H9 (cell line): ENCODE measurements around the gene AASS. TPM values are rescaled to one million over a fixed set of nuclear protein-coding genes. Genes with fewer than 3 reads are reported as not detected.

Experiments used
- DNase-seq: peaks from one replicate; pipeline ENCODE4 v3.0.0-alpha.2; 2017
- H2AFZ ChIP-seq: one replicate; pipeline ENCODE4 v1.6.1; 2013; ENCODE audit warnings: mild to moderate bottlenecking, low read length, control low read depth, moderate library complexity
- H2AK5ac ChIP-seq: 2 replicates; pipeline ENCODE4 v1.6.1; 2013; ENCODE audit warnings: low read length, control low read depth, mixed read lengths; ENCODE audit not compliant: insufficient read length
- H2BK120ac ChIP-seq: one replicate; pipeline ENCODE4 v1.6.1; 2013; ENCODE audit warnings: low read depth, mild to moderate bottlenecking, low read length, control low read depth, inconsistent platforms; ENCODE audit not compliant: poor library complexity, severe bottlenecking
- H2BK12ac ChIP-seq: 2 replicates; pipeline ENCODE4 v1.6.1; 2013; ENCODE audit warnings: low read length, control low read depth, mixed read lengths, low read depth; ENCODE audit not compliant: insufficient read length
- H2BK15ac ChIP-seq: 2 replicates; pipeline ENCODE4 v1.6.1; 2013; ENCODE audit warnings: low read depth, low read length, control low read depth
- H2BK20ac ChIP-seq: one replicate; pipeline ENCODE4 v1.6.1; 2013; ENCODE audit warnings: low read depth, mild to moderate bottlenecking, low read length, control low read depth, inconsistent platforms; ENCODE audit not compliant: poor library complexity, severe bottlenecking
- H2BK5ac ChIP-seq: 2 replicates; pipeline ENCODE4 v1.6.1; 2013; ENCODE audit warnings: low read length, control low read depth, mixed read lengths; ENCODE audit not compliant: insufficient read length
- H3K14ac ChIP-seq: 2 replicates; pipeline ENCODE4 v1.6.1; 2013; ENCODE audit warnings: low read length, control low read depth; ENCODE audit not compliant: insufficient read depth
- H3K18ac ChIP-seq: 2 replicates; pipeline ENCODE4 v1.6.1; 2013; ENCODE audit warnings: low read depth, mild to moderate bottlenecking, mixed read lengths, low read length, control low read depth; ENCODE audit not compliant: insufficient read length
- H3K23ac ChIP-seq: 2 replicates; pipeline ENCODE4 v1.6.1; 2013; ENCODE audit warnings: low read length, control low read depth, mixed read lengths, low read depth; ENCODE audit not compliant: insufficient read length
- H3K23me2 ChIP-seq: 2 replicates; pipeline ENCODE4 v1.6.1; 2013; ENCODE audit warnings: low read depth, mild to moderate bottlenecking, mixed read lengths, low read length, control low read depth; ENCODE audit not compliant: insufficient read length, poor library complexity, severe bottlenecking
- H3K27ac ChIP-seq: 2 replicates; pipeline ENCODE4 v1.5.1; 2013; ENCODE audit warnings: low read length, control low read depth, mixed read lengths, low read depth; ENCODE audit not compliant: insufficient read length
- H3K27me3 ChIP-seq: 2 replicates; pipeline ENCODE4 v1.6.1; 2013; ENCODE audit warnings: low read length, control low read depth, inconsistent platforms; ENCODE audit not compliant: insufficient read depth
- H3K4ac ChIP-seq: 2 replicates; pipeline ENCODE4 v1.6.1; 2013; ENCODE audit warnings: low read depth, mild to moderate bottlenecking, control low read depth, inconsistent platforms, low read length, moderate library complexity
- H3K4me1 ChIP-seq: 2 replicates; pipeline ENCODE4 v1.6.1; 2013; ENCODE audit warnings: low read length, control low read depth, inconsistent platforms; ENCODE audit not compliant: insufficient read depth
- H3K4me2 ChIP-seq: 2 replicates; pipeline ENCODE4 v1.6.1; 2013; ENCODE audit warnings: low read length, control low read depth, mixed read lengths; ENCODE audit not compliant: insufficient read length, insufficient read depth
- H3K56ac ChIP-seq: 2 replicates; pipeline ENCODE4 v1.6.1; 2013; ENCODE audit warnings: low read depth, mild to moderate bottlenecking, mixed read lengths, low read length, control low read depth; ENCODE audit not compliant: insufficient read length
- H3K79me1 ChIP-seq: 2 replicates; pipeline ENCODE4 v1.6.1; 2013; ENCODE audit warnings: low read depth, mild to moderate bottlenecking, moderate library complexity, low read length, control low read depth, inconsistent platforms; ENCODE audit not compliant: insufficient read depth, poor library complexity, severe bottlenecking
- H3K79me2 ChIP-seq: 2 replicates; pipeline ENCODE4 v1.6.1; 2013; ENCODE audit warnings: low read length, control low read depth, inconsistent platforms; ENCODE audit not compliant: insufficient read depth
- H3K9ac ChIP-seq: 2 replicates; pipeline ENCODE4 v1.6.1; 2013; ENCODE audit warnings: low read length, control low read depth, mixed read lengths; ENCODE audit not compliant: insufficient read length; ENCODE audit errors: extremely low read depth
- H3K9me3 ChIP-seq: one replicate; pipeline ENCODE4 v1.6.1; 2013; ENCODE audit warnings: low read depth, low read length, inconsistent platforms; ENCODE audit not compliant: control insufficient read depth
- H3T11ph ChIP-seq: one replicate; pipeline ENCODE4 v1.6.1; 2013; ENCODE audit warnings: mild to moderate bottlenecking, low read length, control low read depth, inconsistent platforms
- H4K20me1 ChIP-seq: one replicate; pipeline ENCODE4 v1.6.1; 2013; ENCODE audit not compliant: control insufficient read depth, insufficient read length, insufficient read depth
- H4K5ac ChIP-seq: 2 replicates; pipeline ENCODE4 v1.6.1; 2013; ENCODE audit warnings: low read depth, mild to moderate bottlenecking, mixed read lengths, low read length, control low read depth; ENCODE audit not compliant: insufficient read length
- H4K8ac ChIP-seq: replicated peaks from 2 replicates; pipeline ENCODE4 v1.6.1; 2013; ENCODE audit warnings: low read length, control low read depth, mixed read lengths, low read depth; ENCODE audit not compliant: insufficient read length
- H4K91ac ChIP-seq: 2 replicates; pipeline ENCODE4 v1.6.1; 2013; ENCODE audit warnings: low read depth, mild to moderate bottlenecking, moderate library complexity, mixed read lengths, low read length, control low read depth; ENCODE audit not compliant: insufficient read length
- H3K27ac Mint-ChIP-seq, 3 experiments: 2 replicates in 2 of 3; 3 replicates in 1 of 3; pipeline ENCODE4 v1.8.0; 2020 to 2021; ENCODE audit warnings: mixed read lengths in 3 of 3, mild to moderate bottlenecking in 1 of 3, moderate library complexity in 1 of 3
- H3K27me3 Mint-ChIP-seq: 2 replicates; pipeline ENCODE4 v1.8.0; 2021; ENCODE audit warnings: low read depth, mild to moderate bottlenecking, moderate library complexity, mixed read lengths
- H3K36me3 Mint-ChIP-seq, 3 experiments: 2 replicates in 2 of 3; 3 replicates in 1 of 3; pipeline ENCODE4 v1.8.0; 2020 to 2021; ENCODE audit warnings: low read depth in 3 of 3, mixed read lengths in 3 of 3; ENCODE audit not compliant: insufficient read depth in 1 of 3
- H3K4me1 Mint-ChIP-seq, 2 experiments: 2 replicates each; pipeline ENCODE4 v1.8.0; 2020; ENCODE audit warnings: mixed read lengths in 2 of 2
- H3K4me3 Mint-ChIP-seq, 2 experiments: 2 replicates in 1 of 2; 3 replicates in 1 of 2; pipeline ENCODE4 v1.8.0; 2020 to 2021; ENCODE audit warnings: mild to moderate bottlenecking in 2 of 2, mixed read lengths in 2 of 2, moderate library complexity in 1 of 2
- H3K9me3 Mint-ChIP-seq, 2 experiments: 2 replicates in 1 of 2; 3 replicates in 1 of 2; pipeline ENCODE4 v1.8.0; 2020; ENCODE audit warnings: mild to moderate bottlenecking in 2 of 2, mixed read lengths in 2 of 2, moderate library complexity in 1 of 2
- WGBS: extraction: QIAGEN DNeasy Blood & Tissue Kit; methylation state at CpG from one replicate; pipeline ENCODE4 v1.1.7; 2013; ENCODE audit warnings: missing lambda C conversion rate, low lambda C conversion rate, mixed read lengths; ENCODE audit not compliant: insufficient read length; ENCODE audit errors: extremely low coverage; 5-methylcytosine and 5-hydroxymethylcytosine counted together
- total RNA-seq: library from RNA; stranded (reverse); gene quantifications from 2 replicates; pipeline ENCODE4 v1.2.1, GENCODE V29; 2021
- TF ChIP-seq, protein P1 (sequence below): fragments of 200-600 bp; sonication (generic); conservative IDR thresholded peaks from 3 replicates; pipeline ENCODE4 v1.8.0; 2021; ENCODE audit warnings: antibody characterized with exemption, mild to moderate bottlenecking

The AASS gene
- total RNA-seq, 1 experiment from 2014 or later = 398 TPM

DNA sequence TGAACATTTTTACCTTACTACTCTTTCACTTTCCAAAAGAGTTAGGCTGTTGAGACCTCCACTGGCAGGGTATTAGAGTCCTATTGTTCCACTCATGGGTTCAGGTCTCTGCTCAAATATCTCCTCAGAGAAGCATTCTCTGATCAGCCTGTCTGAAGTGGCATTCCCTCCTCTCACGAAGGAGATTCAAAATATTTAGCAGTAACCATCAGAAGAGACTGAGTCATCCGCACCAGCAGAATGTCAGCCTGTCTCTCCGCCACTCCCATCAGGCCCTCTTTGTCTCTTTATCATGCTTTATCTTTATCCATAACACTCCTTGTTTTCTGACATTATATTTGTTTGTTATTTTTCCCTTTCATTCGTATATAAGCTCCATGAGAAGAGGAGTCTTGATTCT lies 79.1 kb downstream of the AASS start:
- Histone ChIP-seq H3K79me2 (no peaks in the 10 kb centered on the region), H3K9me3 (no peaks in the 10 kb centered on the region), H2AFZ (no peak overlapping the region), H3K27me3 (no peaks in the 10 kb centered on the region), H4K5ac (no peak overlapping the region), H3K14ac (no peak overlapping the region), H4K20me1 (no peaks in the 10 kb centered on the region), H3K4ac (no peak overlapping the region), H3K23me2 (no peaks in the 10 kb centered on the region), H3K18ac (no peak overlapping the region), H3K4me2 (no peak overlapping the region), H3K27ac (no peak overlapping the region), H3K79me1 (no peaks in the 10 kb centered on the region), H3K56ac (no peak overlapping the region), H3T11ph (no peak overlapping the region), H2AK5ac (no peak overlapping the region), H2BK120ac (no peak overlapping the region), H2BK20ac (no peak overlapping the region), H4K8ac (no peak overlapping the region), H4K91ac (no peak overlapping the region), H2BK12ac (no peak overlapping the region), H3K23ac (no peak overlapping the region), H3K9ac (no peak overlapping the region), H3K4me1 (no peaks in the 10 kb centered on the region), H2BK5ac (no peak overlapping the region), H2BK15ac (no peak overlapping the region)
- WGBS = no CpG with 5 or more reads among the region's 4 CpGs
- H3K27me3 Mint-ChIP-seq = no peaks in the 10 kb centered on the region; the same call in 1 of the 2 replicates
- H3K4me3 Mint-ChIP-seq = no peak overlapping the region
- no peak for DNase-seq
- no peaks in the 10 kb centered on the region for H3K9me3 Mint-ChIP-seq
- H3K27ac Mint-ChIP-seq = peak overlapping the region in 2 of 3 experiments; percentile 13 to 56; a peak in 3 of 7 replicates
- TF ChIP-seq, protein P1, sequence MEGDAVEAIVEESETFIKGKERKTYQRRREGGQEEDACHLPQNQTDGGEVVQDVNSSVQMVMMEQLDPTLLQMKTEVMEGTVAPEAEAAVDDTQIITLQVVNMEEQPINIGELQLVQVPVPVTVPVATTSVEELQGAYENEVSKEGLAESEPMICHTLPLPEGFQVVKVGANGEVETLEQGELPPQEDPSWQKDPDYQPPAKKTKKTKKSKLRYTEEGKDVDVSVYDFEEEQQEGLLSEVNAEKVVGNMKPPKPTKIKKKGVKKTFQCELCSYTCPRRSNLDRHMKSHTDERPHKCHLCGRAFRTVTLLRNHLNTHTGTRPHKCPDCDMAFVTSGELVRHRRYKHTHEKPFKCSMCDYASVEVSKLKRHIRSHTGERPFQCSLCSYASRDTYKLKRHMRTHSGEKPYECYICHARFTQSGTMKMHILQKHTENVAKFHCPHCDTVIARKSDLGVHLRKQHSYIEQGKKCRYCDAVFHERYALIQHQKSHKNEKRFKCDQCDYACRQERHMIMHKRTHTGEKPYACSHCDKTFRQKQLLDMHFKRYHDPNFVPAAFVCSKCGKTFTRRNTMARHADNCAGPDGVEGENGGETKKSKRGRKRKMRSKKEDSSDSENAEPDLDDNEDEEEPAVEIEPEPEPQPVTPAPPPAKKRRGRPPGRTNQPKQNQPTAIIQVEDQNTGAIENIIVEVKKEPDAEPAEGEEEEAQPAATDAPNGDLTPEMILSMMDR = no peak
- H3K4me1 Mint-ChIP-seq = peaks cover 2 to 6% of the 10 kb centered on the region in 2 experiments; a peak in 2 of 4 replicates
- H3K36me3 Mint-ChIP-seq = peaks cover 12 to 20% (median 13%) of the 10 kb centered on the region in 3 experiments; a peak in 5 of 7 replicates
